Activated CD4-positive, alpha-beta T cell treated with anti-CD3 and anti-CD28 coated beads for 36 hours (primary cell): Measurements from ENCODE around the gene EMILIN2. TPM values are rescaled to one million over a fixed set of nuclear protein-coding genes. Genes with fewer than 3 reads are reported as not detected.

Experiments used
- ATAC-seq: fragments of 200-7000 bp; cut with Tn5 transposase; one replicate; pipeline ENCODE4 v1.10.0; 2021; ENCODE audit warnings: mild to moderate bottlenecking, moderate library complexity
- CTCF ChIA-PET: fragments of 350-600 bp; sonication (Branson Sonifier 250); formaldehyde crosslinking; loops from one replicate; lab custom pipeline; 2021; ENCODE audit warnings: antibody characterized with exemption; lab: Charles Lee
- POLR2A ChIA-PET: fragments of 350-600 bp; sonication (Branson Sonifier 250); formaldehyde crosslinking; loops from one replicate; lab custom pipeline; 2021; ENCODE audit warnings: antibody characterized with exemption, inconsistent platforms; lab: Charles Lee
- DNase-seq: peaks from one replicate; pipeline ENCODE4 v3.0.0-alpha.2; 2020
- H3K27ac Mint-ChIP-seq: one replicate; pipeline ENCODE4 v1.8.0; 2021; ENCODE audit warnings: mixed read lengths
- H3K27me3 Mint-ChIP-seq: one replicate; pipeline ENCODE4 v1.8.0; 2021; ENCODE audit warnings: mixed read lengths
- H3K36me3 Mint-ChIP-seq: one replicate; pipeline ENCODE4 v1.8.0; 2021; ENCODE audit warnings: low read depth, mixed read lengths
- H3K4me1 Mint-ChIP-seq: one replicate; pipeline ENCODE4 v1.8.0; 2021; ENCODE audit warnings: mixed read lengths
- H3K4me3 Mint-ChIP-seq: one replicate; pipeline ENCODE4 v1.8.0; 2021; ENCODE audit warnings: mild to moderate bottlenecking, moderate library complexity, mixed read lengths
- H3K9me3 Mint-ChIP-seq: one replicate; pipeline ENCODE4 v1.8.0; 2021; ENCODE audit warnings: low read depth, mixed read lengths
- intact Hi-C, 2 experiments: fragments of 100-400 bp; cut with DNase I in 1 of 2; cut with micrococcal nuclease in 1 of 2; formaldehyde crosslinking; loops; one replicate each; pipeline versions ENCODE4 v1.14.2 to v1.15.1; 2022 to 2024; cut with DNase I, micrococcal nuclease
- total RNA-seq, 2 experiments: library from RNA; stranded (reverse); gene quantifications; one replicate each; pipeline ENCODE4 v1.2.3, GENCODE V29; 2021

Gene EMILIN2
- total RNA-seq, 2 experiments from 2014 or later: 12.0 to 15.7 TPM

GRCh38 chr18:2879889-2880288, 33.1 kb downstream of the EMILIN2 start:
- H3K36me3 Mint-ChIP-seq: peaks cover 2% of the 10 kb centered on the region
- POLR2A ChIA-PET: no interaction called here
- no peaks in the 10 kb centered on the region for H3K9me3 Mint-ChIP-seq
- DNase-seq (no peak), ATAC-seq (no peak)
- H3K27me3 Mint-ChIP-seq: no peaks in the 10 kb centered on the region
- H3K4me1 Mint-ChIP-seq: peaks cover 25% of the 10 kb centered on the region
- intact Hi-C loops: no loop called here
- no peak overlapping the region for H3K4me3 Mint-ChIP-seq
- no peak overlapping the region for H3K27ac Mint-ChIP-seq
- CTCF ChIA-PET: no interaction called here

GRCh38 chr18:2880473-2880872, 33.7 kb downstream of the EMILIN2 start:
- intact Hi-C loops: no loop called here
- DNase-seq (no peak), ATAC-seq (no peak)
- H3K4me1 Mint-ChIP-seq: peaks cover 25% of the 10 kb centered on the region
- no peaks in the 10 kb centered on the region for H3K9me3 Mint-ChIP-seq
- H3K27me3 Mint-ChIP-seq: no peaks in the 10 kb centered on the region
- ChIA-PET POLR2A (interaction anchor here (0.6 kb wide), 1 partner anchor 209 kb away, joined by 5 read pairs; no protein-coding TSS in a partner anchor), CTCF (interaction anchor here (1.2 kb wide), 1 partner anchor 25 kb away, joined by 4 read pairs; no protein-coding TSS in a partner anchor)
- no peak overlapping the region for H3K27ac Mint-ChIP-seq
- H3K36me3 Mint-ChIP-seq: peaks cover 2% of the 10 kb centered on the region
- no peak overlapping the region for H3K4me3 Mint-ChIP-seq

GRCh38 chr18:2881088-2881839, 34.5 kb downstream of the EMILIN2 start:
- peak overlapping the region; percentile 53 for H3K27ac Mint-ChIP-seq
- no peak for DNase-seq

DNA sequence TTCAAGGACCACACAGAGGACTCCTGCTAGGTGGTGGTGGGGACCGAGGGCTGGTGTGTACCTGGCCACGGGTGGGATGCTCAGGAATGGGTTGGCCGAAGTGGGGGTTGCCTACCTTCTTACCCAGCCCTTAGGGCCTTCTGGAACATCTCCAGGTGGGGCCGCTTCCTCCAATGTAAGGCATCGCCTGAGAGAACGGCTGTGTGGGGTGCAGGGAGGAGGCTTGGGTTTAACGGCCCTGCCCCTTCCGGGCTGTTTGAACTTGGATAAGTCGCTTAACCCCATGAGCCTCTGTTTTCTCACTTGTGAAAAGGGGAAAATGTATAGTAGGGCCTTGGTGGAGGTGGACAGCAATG, 35.0 kb downstream of the EMILIN2 start:
- Mint-ChIP-seq H3K4me3 (peak overlapping the region; percentile 49), H3K27me3 (no peaks in the 10 kb centered on the region), H3K27ac (peak overlapping the region; percentile 45), H3K9me3 (peaks cover 6% of the 10 kb centered on the region), H3K4me1 (peaks cover 25% of the 10 kb centered on the region), H3K36me3 (peaks cover 10% of the 10 kb centered on the region)
- POLR2A ChIA-PET: no interaction called here
- intact Hi-C loops: no loop called here
- CTCF ChIA-PET: no interaction called here
- ATAC-seq (peak; percentile 38), DNase-seq (peak; percentile 34)

More at GRCh38 chr18:2881088-2881839, 34.5 kb downstream of the EMILIN2 start:
- H3K27me3 Mint-ChIP-seq: no peaks in the 10 kb centered on the region
- peak overlapping the region; percentile 49 for H3K4me3 Mint-ChIP-seq
- H3K9me3 Mint-ChIP-seq: peaks cover under 1% of the 10 kb centered on the region
- intact Hi-C loops: no loop called here
- ATAC-seq: peak; percentile 32
- peaks cover 25% of the 10 kb centered on the region for H3K4me1 Mint-ChIP-seq
- POLR2A ChIA-PET: interaction anchor here (0.6 kb wide), 2 partner anchors 18 to 208 kb away, joined by 3 to 5 read pairs; no protein-coding TSS in a partner anchor
- H3K36me3 Mint-ChIP-seq: peaks cover 5% of the 10 kb centered on the region
- CTCF ChIA-PET: interaction anchor here (0.6 to 1.2 kb wide), 2 partner anchors 26 to 180 kb away, joined by 3 to 4 read pairs; no protein-coding TSS in a partner anchor

GRCh38 chr18:2882201-2882600, 35.4 kb downstream of the EMILIN2 start:
- intact Hi-C loops: no loop called here
- DNase-seq (no peak), ATAC-seq (no peak)
- peak overlapping the region; percentile 31 for H3K27ac Mint-ChIP-seq
- ChIA-PET CTCF (no interaction called here), POLR2A (no interaction called here)
- H3K4me3 Mint-ChIP-seq: no peak overlapping the region
- peaks cover 11% of the 10 kb centered on the region for H3K36me3 Mint-ChIP-seq
- peaks cover 8% of the 10 kb centered on the region for H3K9me3 Mint-ChIP-seq
- peaks cover 25% of the 10 kb centered on the region for H3K4me1 Mint-ChIP-seq
- H3K27me3 Mint-ChIP-seq: no peaks in the 10 kb centered on the region

GRCh38 chr18:2883076-2883735, 36.4 kb downstream of the EMILIN2 start:
- peak overlapping the region; percentile 43 for H3K4me3 Mint-ChIP-seq
- POLR2A ChIA-PET: no interaction called here
- peaks cover 13% of the 10 kb centered on the region for H3K36me3 Mint-ChIP-seq
- DNase-seq (peak; percentile 68), ATAC-seq (peak; percentile 88)
- CTCF ChIA-PET: interaction anchor here (0.6 to 0.8 kb wide), 3 partner anchors 24 to 448 kb away, joined by 3 to 4 read pairs (median 3); no protein-coding TSS in a partner anchor
- peak overlapping the region; percentile 93 for H3K27ac Mint-ChIP-seq
- intact Hi-C loops: no loop called here
- H3K4me1 Mint-ChIP-seq: peaks cover 25% of the 10 kb centered on the region
- H3K27me3 Mint-ChIP-seq: no peaks in the 10 kb centered on the region
- peaks cover 12% of the 10 kb centered on the region for H3K9me3 Mint-ChIP-seq

- ChIA-PET POLR2A (no interaction called here), CTCF (interaction anchor here (0.6 to 1.5 kb wide), 5 partner anchors 14 to 350 kb away, joined by 3 to 6 read pairs (median 4); no protein-coding TSS in a partner anchor)
- H3K4me3 Mint-ChIP-seq: no peak overlapping the region
- peaks cover 13% of the 10 kb centered on the region for H3K9me3 Mint-ChIP-seq
- intact Hi-C loops: loop anchor here in 1 of 2 experiments (5.0 kb wide), 1 partner anchor 37 kb away; the partner anchor contains the start of gene EMILIN2
- ATAC-seq (no peak), DNase-seq (no peak)
- no peaks in the 10 kb centered on the region for H3K27me3 Mint-ChIP-seq
- peaks cover 13% of the 10 kb centered on the region for H3K36me3 Mint-ChIP-seq
- peaks cover 28% of the 10 kb centered on the region for H3K4me1 Mint-ChIP-seq
- no peak overlapping the region for H3K27ac Mint-ChIP-seq
These were observed 38.0 kb downstream of the EMILIN2 start for GRCh38 chr18:2884706-2885285.

GRCh38 chr18:2887470-2887869, 40.7 kb downstream of the EMILIN2 start:
- peaks cover 13% of the 10 kb centered on the region for H3K9me3 Mint-ChIP-seq
- H3K4me3 Mint-ChIP-seq: no peak overlapping the region
- CTCF ChIA-PET: no interaction called here
- peaks cover 45% of the 10 kb centered on the region for H3K4me1 Mint-ChIP-seq
- no peaks in the 10 kb centered on the region for H3K27me3 Mint-ChIP-seq
- ATAC-seq (no peak), DNase-seq (no peak)
- no peak overlapping the region for H3K27ac Mint-ChIP-seq
- peaks cover 24% of the 10 kb centered on the region for H3K36me3 Mint-ChIP-seq
- POLR2A ChIA-PET: no interaction called here
- intact Hi-C loops: loop anchor here in 1 of 2 experiments (5.0 kb wide), 1 partner anchor 40 kb away; the partner anchor contains the start of gene EMILIN2

GRCh38 chr18:2889761-2890192, 43.0 kb downstream of the EMILIN2 start:
- no peak overlapping the region for H3K4me3 Mint-ChIP-seq
- intact Hi-C loops: loop anchor here in 1 of 2 experiments (5.0 kb wide), 1 partner anchor 42 kb away; the partner anchor contains the start of gene EMILIN2
- H3K27me3 Mint-ChIP-seq: no peaks in the 10 kb centered on the region
- ChIA-PET POLR2A (interaction anchor here (0.7 kb wide), 1 partner anchor 35 kb away, joined by 3 read pairs; no protein-coding TSS in a partner anchor), CTCF (interaction anchor here (0.6 to 0.9 kb wide), 3 partner anchors 9 to 84 kb away, joined by 3 to 5 read pairs (median 3); no protein-coding TSS in a partner anchor)
- DNase-seq: no peak
- ATAC-seq: peak; percentile 55
- H3K27ac Mint-ChIP-seq: peak overlapping the region; percentile 38
- peaks cover 31% of the 10 kb centered on the region for H3K4me1 Mint-ChIP-seq
- H3K36me3 Mint-ChIP-seq: peaks cover 22% of the 10 kb centered on the region
- H3K9me3 Mint-ChIP-seq: peaks cover 14% of the 10 kb centered on the region

DNA sequence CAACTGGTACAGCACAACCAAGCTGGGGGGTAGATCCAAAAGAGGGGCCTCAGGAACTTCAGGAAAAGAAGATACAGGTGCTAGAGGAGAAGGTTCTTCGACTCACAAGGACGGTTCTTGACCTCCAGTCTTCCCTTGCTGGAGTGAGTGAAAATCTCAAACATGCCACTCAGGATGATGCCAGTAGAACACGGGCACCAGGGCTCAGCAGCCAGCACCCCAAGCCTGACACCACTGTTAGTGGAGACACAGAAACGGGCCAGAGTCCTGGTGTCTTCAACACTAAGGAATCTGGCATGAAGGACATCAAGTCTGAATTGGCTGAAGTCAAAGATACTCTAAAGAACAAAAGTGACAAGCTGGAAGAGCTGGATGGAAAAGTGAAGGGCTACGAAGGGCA, 43.8 kb downstream of the EMILIN2 start:
- DNase-seq (no peak), ATAC-seq (no peak)
- Mint-ChIP-seq H3K36me3 (peaks cover 26% of the 10 kb centered on the region), H3K27ac (no peak overlapping the region), H3K4me3 (no peak overlapping the region), H3K9me3 (peaks cover 21% of the 10 kb centered on the region), H3K27me3 (no peaks in the 10 kb centered on the region), H3K4me1 (peaks cover 35% of the 10 kb centered on the region)
- intact Hi-C loops: no loop called here
- ChIA-PET CTCF (interaction anchor here (0.6 to 1.2 kb wide), 3 partner anchors 78 to 334 kb away, joined by 3 to 5 read pairs (median 3); no protein-coding TSS in a partner anchor), POLR2A (no interaction called here)
